MV-4-11 (cell line): ENCODE measurements around the gene DNAJB11.
A peak's percentile ranks its signal among the peaks of the same experiment; 100 is the strongest.

Experiments used
- DNase-seq: peaks from one replicate; lab custom pipeline; 2025; lab: John Stamatoyannopoulos, UW

Gene DNAJB11

DNA sequence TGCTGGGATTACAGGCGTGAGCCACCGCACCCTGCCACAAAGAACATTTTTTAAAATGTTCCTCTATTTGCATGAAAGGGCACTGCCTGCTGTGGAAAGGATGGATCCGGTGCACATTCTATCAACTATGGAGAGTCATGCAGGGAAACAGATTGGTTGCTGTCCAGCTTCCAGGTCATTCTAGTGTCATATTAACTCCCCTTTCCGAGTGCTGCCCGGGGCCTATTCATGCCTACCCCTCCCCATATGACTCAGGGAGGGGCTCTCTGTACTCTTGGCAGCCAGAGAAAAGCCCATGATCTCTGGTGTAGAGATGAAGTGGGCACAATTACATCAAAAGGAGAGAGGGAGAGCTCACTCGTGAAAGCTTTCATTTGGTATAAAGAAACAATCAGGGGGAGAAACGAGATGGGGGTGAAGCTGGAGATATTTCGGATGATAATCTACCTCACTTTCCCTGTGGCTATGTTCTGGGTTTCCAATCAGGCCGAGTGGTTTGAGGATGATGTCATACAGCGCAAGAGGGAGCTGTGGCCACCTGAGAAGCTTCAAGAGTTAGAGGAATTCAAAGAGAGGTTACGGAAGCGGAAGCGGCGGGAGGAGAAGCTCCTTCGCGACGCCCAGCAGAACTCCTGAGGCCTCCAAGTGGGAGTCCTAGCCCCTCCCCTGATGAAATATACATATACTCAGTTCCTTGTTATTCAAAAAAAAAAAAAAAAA lies 26.2 kb downstream of the DNAJB11 start:
- no peak for DNase-seq

DNA sequence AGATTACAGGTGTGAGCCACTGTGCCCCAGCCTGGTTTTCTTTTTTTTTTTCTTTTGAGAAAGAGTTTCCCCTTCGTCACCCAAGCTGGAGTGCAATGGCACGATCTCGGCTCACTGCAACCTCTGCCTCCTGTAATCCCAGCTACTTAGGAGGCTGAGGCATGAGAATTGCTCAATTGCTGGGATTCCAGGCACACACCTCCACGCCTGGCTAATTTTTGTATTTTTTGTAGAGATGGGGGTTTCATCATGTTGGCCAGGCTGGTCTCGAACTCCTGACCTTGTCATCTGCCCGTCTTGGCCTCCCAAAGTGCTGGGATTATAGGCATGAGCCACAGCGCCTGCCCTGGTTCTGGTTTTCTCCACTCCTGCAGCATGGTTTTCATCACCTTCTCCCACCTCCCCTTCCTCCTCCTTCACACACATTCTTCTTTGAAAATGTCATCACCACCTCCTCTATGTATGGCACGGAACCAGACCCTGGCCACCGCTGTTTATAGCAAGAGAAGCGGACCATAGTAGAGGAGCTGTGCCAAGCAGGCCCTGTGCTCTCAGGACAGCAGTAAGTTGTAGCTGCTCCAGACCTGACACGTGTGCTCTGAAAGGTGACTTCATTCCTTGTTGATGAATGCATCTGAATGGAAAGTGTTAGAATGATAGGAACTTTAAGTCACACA lies 27.7 kb downstream of the DNAJB11 start:
- no peak for DNase-seq

DNA sequence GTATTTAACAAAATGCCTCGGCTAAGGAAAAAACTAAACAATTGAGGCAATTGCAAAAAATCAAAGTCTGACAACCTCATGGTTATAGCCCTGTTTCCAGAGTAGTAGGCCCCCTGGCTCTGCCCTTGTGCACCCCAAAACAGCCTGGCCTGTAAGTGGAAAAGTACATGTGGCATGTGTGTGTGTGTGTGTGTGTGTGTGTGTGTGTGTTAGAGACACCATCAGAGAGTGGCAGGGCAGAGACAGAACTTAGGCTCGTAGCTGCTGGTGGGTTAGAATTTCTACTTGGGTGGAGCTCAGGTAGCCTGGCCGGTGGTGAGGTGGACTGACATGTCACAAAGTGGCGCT lies 28.2 kb downstream of the DNAJB11 start:
- DNase-seq, result no peak

DNA sequence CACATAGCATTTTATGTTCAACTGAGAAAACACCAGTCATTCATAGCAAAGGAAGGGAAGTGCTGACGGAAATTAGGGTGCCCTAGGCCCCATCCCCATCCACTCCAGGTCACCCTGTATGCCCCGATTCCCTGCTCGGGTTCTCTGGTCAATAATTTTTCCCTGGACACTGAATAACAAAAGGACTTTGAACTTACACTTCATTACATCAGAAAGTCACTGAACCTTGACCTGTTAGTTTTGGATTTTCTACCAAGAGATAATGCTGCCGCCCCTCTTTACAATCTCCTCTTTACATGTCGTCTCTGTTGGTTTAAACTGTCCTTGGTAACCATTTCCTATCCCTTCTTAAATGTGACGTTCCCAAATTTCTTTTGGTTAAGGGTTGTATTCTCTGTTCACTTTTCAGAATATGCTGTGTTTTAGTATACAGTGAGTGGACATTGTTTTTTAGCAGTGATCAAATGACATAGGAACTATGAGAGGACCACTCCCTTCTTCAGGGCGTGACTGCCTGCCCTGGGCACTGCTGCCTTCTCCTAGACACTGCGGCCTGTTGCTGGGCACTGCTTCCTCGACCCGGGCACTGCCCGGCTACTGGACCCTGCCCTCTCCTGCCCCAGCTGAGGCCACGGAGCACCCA lies 28.7 kb downstream of the DNAJB11 start:
- DNase-seq, result no peak

DNA sequence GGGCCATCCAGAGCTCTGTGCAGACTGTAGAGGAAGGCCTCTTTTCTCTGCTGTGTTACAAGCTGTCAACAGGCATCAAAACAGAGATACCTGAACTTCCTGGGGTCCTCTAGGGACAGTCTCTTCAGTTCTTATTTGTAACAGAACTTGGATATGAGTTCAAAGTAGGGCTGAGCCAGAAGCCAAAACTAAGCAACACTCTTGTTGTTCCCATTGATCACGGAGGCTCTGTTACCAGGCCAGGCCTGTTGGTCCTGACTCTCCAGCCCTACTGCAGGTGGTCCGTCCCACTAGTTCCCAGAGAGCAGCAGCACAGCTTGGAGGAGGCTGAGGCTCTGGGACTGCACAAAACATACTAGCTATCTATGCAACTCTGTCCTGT lies 29.3 kb downstream of the DNAJB11 start:
- DNase-seq, result no peak

DNA sequence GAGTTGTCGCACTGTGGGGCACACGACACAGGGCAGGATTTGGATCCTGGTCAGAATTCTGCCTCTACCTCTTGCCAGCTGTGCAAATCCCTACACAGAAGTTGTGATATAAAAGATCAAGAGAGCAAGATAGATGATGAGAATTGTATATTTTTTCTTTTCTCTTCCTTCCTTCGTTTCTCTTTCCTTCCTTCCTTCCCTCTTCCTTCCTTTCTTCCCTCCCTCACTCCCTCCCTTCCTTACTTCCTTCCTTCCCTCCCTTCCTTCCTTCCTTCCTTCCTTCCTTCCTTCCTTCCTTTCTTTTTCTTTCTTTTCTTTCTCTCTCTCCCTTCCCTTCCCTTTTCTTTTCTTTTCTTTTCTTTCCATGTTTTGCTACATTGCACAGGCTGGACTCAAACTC lies 30.4 kb downstream of the DNAJB11 start:
- DNase-seq, result no peak

DNA sequence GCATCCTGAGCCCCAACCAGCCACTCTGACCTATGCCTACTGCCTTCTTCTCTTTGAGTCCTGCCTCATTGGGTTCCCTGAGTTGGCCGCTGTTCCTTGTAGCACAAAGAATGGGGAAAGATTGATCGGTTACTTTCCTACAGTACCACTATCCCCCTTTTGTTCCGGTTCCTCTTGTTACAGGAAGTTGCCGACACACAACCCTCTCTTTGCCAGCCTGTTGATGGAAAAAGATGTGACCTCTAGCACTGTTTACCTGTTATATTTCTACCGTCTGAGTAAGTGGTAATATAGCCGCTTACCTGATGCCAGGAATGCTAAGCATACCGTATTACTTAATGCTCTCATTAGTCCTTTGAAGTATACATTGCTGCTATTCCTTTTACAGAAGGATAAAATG lies 32.6 kb downstream of the DNAJB11 start:
- DNase-seq, result peak; percentile 9

DNA sequence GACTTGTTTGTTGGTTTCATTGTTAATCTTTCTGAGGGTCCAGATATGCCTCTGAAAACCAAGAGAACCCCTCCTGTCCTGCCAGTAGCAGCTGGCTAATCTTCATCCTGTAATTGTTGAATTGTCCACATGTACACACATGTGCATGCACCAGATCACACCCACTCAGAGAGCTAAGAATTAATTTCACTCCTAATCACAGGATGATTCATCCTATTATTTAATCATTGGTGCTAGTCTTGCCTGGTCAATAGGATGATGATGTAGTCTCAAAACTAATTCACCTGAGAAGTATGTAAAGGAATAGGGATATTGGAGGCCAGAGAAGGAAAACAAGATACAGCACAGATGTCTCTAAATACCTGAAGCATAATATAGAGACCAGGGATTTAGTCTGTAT lies 34.6 kb downstream of the DNAJB11 start:
- DNase-seq, result no peak

DNA sequence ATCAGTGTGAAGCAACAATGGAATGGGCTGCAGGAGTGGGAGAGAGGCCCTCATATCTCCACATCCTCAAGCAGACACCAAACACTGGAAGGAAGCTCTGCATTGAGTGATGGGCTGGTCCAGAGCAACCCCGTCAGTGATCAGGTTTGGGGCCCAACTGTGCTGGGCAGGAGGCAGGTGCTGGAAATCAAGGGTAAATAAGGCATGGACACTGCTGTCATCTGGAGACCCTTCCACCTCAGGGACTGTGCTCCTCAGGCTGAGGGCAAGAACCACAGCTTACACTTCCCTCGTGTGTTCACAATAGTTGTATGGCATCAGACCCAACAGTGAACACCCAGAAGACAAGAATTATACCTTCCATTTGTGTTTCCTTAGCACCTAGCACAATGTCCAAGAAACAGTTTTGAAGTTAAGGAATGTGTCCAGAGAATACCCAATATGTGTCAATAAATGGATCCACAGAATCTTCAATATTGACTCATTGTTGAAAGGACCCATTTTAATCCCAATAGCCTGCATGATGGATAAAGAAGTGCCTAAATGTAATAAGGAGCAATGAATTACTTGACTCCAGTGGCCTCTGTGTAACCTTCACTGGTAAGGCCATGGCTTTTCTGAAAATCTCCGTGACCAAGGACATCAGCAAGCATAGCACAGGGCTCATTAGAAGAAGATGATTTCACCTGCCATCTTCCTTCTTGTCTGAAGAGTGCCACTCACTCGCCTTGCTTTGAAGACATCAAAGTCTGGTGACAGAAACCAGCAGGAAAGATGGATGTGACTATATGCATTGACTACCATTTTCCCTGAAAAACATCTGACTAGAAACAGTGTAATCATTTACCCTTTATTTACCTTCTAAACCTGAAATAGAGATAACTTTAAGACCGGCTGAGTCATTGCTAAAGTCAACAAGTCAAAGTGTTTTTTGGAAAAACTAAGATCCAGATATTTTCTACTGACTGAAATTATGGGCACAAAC lies 35.3 kb downstream of the DNAJB11 start:
- DNase-seq, result no peak

DNA sequence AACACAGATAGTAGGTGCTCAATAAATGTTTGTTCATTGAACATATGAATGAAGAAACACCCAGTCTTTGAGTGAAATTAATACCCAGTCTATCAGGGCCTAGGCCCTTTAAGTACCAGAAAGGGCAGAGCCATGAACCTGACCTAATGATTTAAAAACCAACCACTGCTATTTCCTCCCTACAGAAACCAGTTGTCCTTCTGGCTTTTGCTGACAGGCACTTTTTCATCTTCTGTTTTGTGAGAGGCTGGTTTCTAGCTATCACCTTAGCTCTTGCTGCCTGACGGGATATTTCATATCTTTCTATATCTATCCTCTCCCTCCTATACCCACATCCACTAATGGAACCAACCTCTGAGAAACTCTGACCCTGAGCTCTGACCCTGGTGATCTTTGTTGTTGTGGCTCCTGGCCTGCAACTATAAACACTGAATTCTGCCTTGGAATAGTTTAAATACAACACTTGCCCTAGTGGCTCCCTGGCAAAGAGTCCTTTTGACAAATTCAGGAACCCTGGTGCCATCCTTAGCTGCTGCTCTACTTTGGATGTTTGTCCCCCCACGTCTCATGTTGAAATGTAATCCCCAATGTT lies 38.2 kb downstream of the DNAJB11 start:
- no peak for DNase-seq

DNA sequence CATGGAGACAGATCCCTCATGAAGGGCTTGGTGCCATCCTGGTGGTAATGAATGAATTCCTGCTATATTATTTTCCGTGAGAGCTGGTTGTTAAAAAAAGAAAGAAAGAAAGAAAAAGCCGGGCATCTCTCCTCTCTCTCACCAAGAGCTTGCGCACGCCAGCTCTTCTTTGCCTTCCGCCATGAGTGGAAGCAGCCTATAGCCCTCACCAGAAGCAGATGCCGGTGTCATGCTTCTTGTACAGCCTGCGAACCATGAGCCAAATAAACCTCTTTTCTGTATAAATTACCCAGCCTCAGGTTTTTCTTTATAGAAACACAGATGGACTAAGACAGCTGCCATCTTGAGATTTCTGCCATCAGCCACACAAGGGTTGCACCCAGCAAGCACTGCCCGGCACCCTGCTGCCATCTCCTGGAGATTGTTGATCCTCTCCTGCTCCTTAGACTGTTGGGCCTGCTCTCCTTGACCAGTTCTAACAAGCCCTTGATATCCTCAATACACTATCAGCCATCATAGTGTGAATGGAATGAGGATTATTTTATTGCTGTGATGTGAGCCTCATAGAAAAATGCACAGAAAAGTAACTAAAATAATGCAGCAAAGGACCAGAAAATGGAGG lies 38.8 kb downstream of the DNAJB11 start:
- DNase-seq, result peak; percentile 1

DNA sequence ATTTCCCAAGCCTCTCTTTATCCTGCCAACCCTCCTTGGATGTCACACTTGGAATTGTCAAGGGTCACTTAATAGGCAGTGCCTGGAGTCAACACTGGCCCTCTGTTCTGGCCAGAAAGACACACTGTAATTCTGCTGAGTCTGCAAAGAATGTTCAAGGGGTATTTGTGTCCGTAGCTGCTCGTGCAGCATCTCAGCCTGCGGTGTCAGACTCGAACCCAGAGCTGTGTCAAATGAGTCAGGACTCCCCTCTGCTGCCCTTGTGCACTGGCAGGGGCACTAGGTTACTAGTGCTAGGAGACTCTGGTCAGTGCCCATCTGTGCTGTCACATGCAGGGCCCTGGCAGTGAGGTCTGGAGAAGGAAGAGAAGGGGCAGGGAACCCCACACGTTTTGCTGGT lies 41.5 kb downstream of the DNAJB11 start:
- DNase-seq, result no peak

DNA sequence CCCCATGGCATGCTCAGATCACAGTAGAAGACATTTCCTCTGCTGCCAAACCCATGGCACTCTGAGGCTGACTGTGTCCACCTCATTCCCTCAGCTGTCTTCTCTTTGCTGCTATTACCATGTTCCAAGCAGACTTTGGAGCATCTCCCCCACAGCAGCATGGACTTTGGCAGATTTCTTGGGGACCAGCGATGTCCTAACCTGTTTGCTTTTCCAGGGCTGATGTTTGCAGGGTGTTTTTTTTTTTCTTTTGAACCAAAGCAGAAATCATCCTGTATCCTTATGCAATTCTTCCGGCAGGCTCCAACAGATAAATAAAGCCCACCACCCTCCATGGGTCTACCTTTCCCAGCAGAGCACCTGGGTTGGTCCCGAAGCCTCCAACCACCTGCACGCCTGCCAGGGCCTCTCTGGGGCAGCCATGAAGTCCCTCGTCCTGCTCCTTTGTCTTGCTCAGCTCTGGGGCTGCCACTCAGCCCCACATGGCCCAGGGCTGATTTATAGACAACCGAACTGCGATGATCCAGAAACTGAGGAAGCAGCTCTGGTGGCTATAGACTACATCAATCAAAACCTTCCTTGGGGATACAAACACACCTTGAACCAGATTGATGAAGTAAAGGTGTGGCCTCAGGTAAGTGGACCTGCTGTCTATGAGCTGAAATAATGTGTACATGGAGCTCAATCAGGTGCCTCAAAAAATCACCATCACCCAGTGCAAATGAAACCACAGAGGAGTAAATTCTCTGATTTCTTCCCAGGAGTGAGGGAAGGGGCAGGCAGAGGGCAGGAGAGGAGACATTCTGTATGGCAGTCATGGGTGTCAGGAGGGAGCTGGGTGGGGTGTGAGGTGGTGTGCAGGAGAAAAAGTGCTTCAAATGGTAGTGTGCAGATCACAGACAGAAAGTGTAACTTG lies 42.5 kb downstream of the DNAJB11 start, which contains the start of gene AHSG:
AHSG (plus strand) TSS at position 340 of the 916 bp plus-strand sequence; CDS start at position 422, 82 bp downstream.
- no peak for DNase-seq

DNA sequence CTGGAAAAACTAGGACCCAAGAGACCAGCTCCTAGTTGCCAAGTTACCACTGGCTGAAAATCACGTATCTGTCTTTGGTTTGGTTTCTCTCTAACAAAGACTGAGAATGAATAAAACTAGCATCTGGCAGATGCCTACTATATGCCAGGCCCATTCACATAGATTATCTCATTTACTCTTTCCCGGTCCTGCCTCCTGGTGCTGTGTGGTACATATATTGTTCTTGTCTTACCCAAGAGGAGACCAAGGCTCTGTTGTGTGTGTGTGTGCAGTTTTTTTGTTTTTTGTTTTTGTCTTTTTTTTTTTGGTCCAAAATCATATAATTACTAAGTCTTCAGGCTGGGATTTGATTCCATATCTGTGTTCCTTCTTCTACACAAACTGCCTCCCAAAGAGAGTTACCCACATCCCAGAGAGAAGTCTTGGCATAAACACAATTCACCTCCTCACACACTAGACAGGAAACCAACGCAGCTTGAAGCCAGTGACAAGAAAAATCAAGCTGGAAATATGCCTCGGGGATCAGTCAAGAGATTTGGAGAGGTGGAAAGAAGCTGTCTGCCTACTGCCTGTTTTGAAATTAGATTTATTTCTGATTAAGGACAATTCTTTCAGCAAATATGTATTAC lies 43.2 kb downstream of the DNAJB11 start:
- DNase-seq, result no peak

DNA sequence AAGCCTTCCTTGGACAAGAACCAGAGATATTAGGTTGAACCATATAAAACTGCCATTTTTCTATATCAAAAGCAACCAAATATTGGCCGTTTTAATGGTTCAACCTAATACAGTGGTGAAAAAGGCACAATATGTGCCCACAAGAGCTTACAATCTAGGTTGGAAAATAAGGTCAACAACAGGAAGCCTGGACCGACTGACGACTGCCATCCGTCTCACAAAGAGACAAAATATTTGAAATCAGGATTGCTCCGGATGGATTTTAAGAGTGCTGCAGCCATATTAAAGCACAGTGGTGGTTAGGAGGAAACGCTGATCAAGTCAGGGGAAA lies 43.7 kb downstream of the DNAJB11 start:
- no peak for DNase-seq

DNA sequence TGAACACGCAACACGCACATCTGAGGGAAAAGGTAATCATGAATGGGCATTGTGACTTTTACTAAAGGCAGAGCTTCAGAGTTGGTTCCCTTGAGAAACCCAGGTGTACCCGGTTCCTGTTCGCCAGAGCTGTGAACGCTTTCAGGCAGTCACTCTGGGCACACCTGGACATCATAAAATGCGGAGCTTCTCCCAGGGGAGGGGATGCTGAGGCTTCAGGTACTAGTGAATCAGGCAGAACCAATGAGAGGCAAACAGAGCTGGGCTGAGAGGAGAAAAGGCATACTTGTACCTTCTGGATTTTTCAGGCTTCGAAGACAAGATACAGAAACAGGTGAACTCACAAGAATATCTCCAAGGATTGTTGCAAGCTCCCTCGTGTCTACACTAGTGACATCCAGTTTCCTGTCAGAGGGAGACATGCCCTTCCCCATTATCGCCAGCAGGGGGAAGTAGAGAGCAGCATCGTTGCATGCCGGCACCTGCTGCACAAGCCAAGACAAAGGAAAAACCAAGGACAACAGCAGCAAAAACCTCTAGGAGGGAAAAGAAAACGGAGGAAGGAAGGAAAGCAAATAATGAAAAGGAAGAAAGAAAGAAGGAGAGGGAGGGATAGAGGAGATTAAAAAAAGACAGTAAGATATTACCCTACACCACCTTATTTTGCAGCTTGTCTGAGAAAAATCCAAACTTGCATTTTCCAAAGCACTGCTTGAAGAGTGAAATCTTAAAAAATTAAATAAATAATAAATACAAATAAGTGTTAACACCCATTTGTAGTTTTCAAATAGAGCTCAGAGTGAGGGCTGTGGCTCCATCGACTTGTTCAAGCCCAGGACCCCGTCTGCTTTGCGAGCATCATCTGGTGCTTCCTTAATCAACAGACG lies 44.3 kb downstream of the DNAJB11 start:
- DNase-seq, result peak; percentile 57

DNA sequence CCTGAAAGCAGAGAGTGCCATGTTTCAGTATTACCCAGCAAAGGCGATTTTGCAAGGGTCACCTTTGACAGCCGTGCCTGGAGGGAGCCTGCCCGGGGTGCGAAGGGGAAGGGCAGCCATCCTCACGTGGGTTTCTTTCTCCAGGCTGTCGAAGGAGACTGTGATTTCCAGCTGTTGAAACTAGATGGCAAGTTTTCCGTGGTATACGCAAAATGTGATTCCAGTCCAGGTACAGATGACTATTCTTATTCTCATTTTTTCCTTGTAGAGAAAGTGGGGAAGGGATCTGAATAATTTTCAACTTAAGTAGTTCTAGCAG lies 45.7 kb downstream of the DNAJB11 start:
- DNase-seq, result no peak

DNA sequence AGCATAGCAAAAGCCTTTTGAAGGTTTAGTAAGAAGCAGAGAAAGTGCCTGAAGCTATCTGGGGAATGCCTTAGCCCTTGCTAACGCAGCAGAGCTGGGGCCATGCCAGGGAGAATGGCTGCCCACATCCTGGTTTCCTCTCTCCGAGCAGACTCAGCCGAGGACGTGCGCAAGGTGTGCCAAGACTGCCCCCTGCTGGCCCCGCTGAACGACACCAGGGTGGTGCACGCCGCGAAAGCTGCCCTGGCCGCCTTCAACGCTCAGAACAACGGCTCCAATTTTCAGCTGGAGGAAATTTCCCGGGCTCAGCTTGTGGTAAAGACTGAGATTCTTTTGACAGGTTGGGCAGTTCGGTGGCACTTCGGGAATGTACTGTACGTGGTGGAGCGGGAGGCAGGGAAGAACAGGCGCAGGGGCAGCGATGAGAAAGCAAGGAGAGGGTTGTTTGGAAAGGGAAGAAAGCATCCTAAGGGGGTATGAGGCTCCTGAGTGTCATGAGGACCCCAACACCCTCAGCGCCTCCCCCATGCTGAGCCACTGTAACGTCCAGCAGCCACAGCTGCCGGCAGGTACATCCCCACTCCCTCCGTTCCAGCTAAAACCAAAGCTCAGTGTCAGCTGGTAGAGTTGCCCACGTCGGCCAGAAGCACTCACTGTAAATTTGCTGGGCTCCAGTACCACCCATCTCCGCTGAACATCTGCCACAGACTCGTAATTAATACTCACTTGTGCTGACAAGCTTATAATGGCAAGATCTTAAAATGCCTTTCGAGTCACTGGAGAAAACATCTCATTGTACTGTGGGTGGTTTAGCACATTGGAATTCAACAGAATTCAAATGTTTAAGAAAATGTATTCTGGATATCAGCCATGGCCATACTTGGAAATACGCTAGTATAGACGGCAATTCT lies 46.8 kb downstream of the DNAJB11 start:
- DNase-seq, result peak; percentile 77
